GM23248 (cell line): ENCODE measurements around the gene PGA3.

Experiments
- EZH2 ChIP-seq: fragments of 200-600 bp; sonication (generic); IDR thresholded peaks from 2 replicates; pipeline ENCODE4 v1.6.1; 2018; ENCODE audit warnings: antibody characterized with exemption, mild to moderate bottlenecking; ENCODE audit not compliant: insufficient read depth, poor library complexity, severe bottlenecking
- EZH2phosphoT487 ChIP-seq: fragments of 200-600 bp; sonication (generic); IDR thresholded peaks from 2 replicates; pipeline ENCODE4 v1.6.1; 2018; ENCODE audit warnings: antibody characterized with exemption, moderate library complexity, mild to moderate bottlenecking, low read depth; ENCODE audit not compliant: insufficient read depth

- TF ChIP-seq EZH2 = no peak
- TF ChIP-seq EZH2phosphoT487 = no peak
Observed at GRCh38 chr11:61193596-61193995, 9.7 kb upstream of the PGA3 start.
